ENCODE measurements around the gene ZCCHC8.
"Not testable (repeated sequence)": the region's sequence is repeated elsewhere in the genome, so short reads cannot be mapped to it uniquely, and the experiment has no call there.

DNA sequence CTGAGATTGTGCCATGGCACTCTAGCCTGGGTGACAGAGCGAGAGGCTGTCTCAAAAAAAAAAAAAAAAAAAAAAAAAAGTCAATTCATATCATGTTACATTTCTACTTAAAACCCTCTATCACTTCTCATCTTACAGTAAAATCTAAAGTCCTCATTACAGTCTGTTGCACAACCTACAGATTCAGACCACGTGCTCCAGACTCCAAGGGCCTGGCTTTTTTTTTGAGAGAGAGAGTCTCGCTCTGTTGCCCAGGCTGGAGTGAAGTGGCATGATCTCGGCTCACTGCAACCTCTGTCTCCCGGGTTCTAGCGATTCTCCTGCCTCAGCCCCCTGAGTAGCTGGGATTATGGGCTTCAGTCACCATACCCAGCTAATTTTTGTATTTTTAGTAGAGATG lies 14.4 kb downstream of the ZCCHC8 start:
- TF ChIP-seq, protein P1, sequence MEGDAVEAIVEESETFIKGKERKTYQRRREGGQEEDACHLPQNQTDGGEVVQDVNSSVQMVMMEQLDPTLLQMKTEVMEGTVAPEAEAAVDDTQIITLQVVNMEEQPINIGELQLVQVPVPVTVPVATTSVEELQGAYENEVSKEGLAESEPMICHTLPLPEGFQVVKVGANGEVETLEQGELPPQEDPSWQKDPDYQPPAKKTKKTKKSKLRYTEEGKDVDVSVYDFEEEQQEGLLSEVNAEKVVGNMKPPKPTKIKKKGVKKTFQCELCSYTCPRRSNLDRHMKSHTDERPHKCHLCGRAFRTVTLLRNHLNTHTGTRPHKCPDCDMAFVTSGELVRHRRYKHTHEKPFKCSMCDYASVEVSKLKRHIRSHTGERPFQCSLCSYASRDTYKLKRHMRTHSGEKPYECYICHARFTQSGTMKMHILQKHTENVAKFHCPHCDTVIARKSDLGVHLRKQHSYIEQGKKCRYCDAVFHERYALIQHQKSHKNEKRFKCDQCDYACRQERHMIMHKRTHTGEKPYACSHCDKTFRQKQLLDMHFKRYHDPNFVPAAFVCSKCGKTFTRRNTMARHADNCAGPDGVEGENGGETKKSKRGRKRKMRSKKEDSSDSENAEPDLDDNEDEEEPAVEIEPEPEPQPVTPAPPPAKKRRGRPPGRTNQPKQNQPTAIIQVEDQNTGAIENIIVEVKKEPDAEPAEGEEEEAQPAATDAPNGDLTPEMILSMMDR (conservative IDR thresholded peaks at IDR 0.05; ENCODE audit: low read depth, low read length), result not testable (repeated sequence)
- TF ChIP-seq RCOR1 (IDR thresholded peaks at IDR 0.05; ENCODE audit: insufficient replicate concordance, low read length); POLR2A (IDR thresholded peaks at IDR 0.05; ENCODE audit: low read depth, low read length): not testable (repeated sequence)
- TF ChIP-seq, protein P2, sequence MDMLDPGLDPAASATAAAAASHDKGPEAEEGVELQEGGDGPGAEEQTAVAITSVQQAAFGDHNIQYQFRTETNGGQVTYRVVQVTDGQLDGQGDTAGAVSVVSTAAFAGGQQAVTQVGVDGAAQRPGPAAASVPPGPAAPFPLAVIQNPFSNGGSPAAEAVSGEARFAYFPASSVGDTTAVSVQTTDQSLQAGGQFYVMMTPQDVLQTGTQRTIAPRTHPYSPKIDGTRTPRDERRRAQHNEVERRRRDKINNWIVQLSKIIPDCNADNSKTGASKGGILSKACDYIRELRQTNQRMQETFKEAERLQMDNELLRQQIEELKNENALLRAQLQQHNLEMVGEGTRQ (IDR thresholded peaks at IDR 0.05; ENCODE audit: low read depth, low read length), result not testable (repeated sequence)

Data from IMR-90 (cell line).